Epithelial cell of proximal tubule (primary cell): ENCODE measurements around the gene EGR4. TPM values are rescaled to one million over a fixed set of nuclear protein-coding genes. Genes with fewer than 3 reads are reported as not detected.

Source experiments
- DNase-seq: peaks from one replicate; pipeline ENCODE4 v3.0.0-alpha.2; 2011; ENCODE audit warnings: low read depth
- H3K4me3 ChIP-seq: 2 replicates; pipeline ENCODE4 v1.5.1; 2011; ENCODE audit warnings: low read depth, mild to moderate bottlenecking, low read length
- CTCF ChIP-seq: conservative IDR thresholded peaks from 2 replicates; pipeline ENCODE4 v1.5.1; 2012; ENCODE audit warnings: low read depth, mild to moderate bottlenecking, low read length
- total RNA-seq: library from RNA; depleted of rRNA; stranded (reverse); fragments of >200 nt; gene quantifications from 2 replicates; pipeline ENCODE4 v1.2.3, GENCODE V29; 2015

EGR4 gene
- total RNA-seq, 1 donor from 2014 or later: not detected

- no peak overlapping the region for H3K4me3 ChIP-seq
- no peak for TF ChIP-seq CTCF
- DNase-seq: no peak
Observed at GRCh38 chr2:73250872-73251846, 42.2 kb downstream of the EGR4 start.

GRCh38 chr2:73249636-73250035 lies 43.7 kb downstream of the EGR4 start:
- H3K4me3 ChIP-seq: no peak overlapping the region
- no peak for DNase-seq
- TF ChIP-seq CTCF: no peak

GRCh38 chr2:73246850-73247249 lies 46.5 kb downstream of the EGR4 start:
- TF ChIP-seq CTCF: no peak
- no peak for DNase-seq

GRCh38 chr2:73244580-73244979 lies 48.8 kb downstream of the EGR4 start:
- no peak for DNase-seq
- TF ChIP-seq CTCF: no peak
- H3K4me3 ChIP-seq: no peak overlapping the region

More at GRCh38 chr2:73246850-73247249, 46.5 kb downstream of the EGR4 start:
- no peak overlapping the region for H3K4me3 ChIP-seq

- no peak overlapping the region for H3K4me3 ChIP-seq
- peak; percentile 10 for DNase-seq
Observed at GRCh38 chr2:73243884-73244570, 49.3 kb downstream of the EGR4 start.

More at GRCh38 chr2:73243884-73244570, 49.3 kb downstream of the EGR4 start:
- no peak for TF ChIP-seq CTCF

Other genes with a start within 250 kb of the EGR4 start
- 8.4 and 9.4 TPM in 2 replicates for gene SFXN5, start 221.8 kb downstream of the EGR4 start, total RNA-seq
- gene RAB11FIP5, start 180.6 kb downstream of the EGR4 start, total RNA-seq: 26.4 and 27.7 TPM in 2 replicates
- not detected in 2 replicates for gene NOTO, start 91.0 kb downstream of the EGR4 start, total RNA-seq
- gene SMYD5, start 79.3 kb downstream of the EGR4 start, total RNA-seq: 27.3 and 35.6 TPM in 2 replicates
- gene PRADC1, start 60.3 kb downstream of the EGR4 start, total RNA-seq: 5.0 and 22.3 TPM in 2 replicates
- 393 and 559 TPM in 2 replicates for gene CCT7, start 59.2 kb downstream of the EGR4 start, total RNA-seq
- 2.4 and 4.5 TPM in 2 replicates for gene FBXO41, start 9.1 kb downstream of the EGR4 start, total RNA-seq
- 11.8 and 16.3 TPM in 2 replicates for gene ALMS1, start 92.3 kb upstream of the EGR4 start, total RNA-seq